ENCODE data around the gene RAE1. TPM values are rescaled to one million over a fixed set of nuclear protein-coding genes. Genes with fewer than 3 reads are reported as not detected.

Gene RAE1
- total and polyA plus RNA-seq, 2 of the 8 experiments (the other 6 are each of a cell fraction or from before 2014, with no cell fraction given), result 35.9 to 44.9 TPM

GRCh38 chr20:57390604-57391438 lies 39.8 kb downstream of the RAE1 start, which contains the start of gene RBM38:
TSS of gene RBM38 (plus strand) at chr20:57391396. CDS start at chr20:57391582, 186 bp downstream.
- Histone ChIP-seq H2BK20ac (ENCODE audit: low read length) (no peak within 1 kb of the TSS), H4K5ac (ENCODE audit: insufficient read length, low read depth, low read length) (peak within 1 kb of the TSS; percentile 71), H3K27ac (ENCODE audit: low read depth, low read length) (peak within 1 kb of the TSS; percentile 31; the same call in 1 of the 2 replicates), H3K27me3 (replicated peaks in 1 of 4; ENCODE audit: control insufficient read depth in 3 of 4, extremely low read depth in 1 of 4, insufficient read depth in 3 of 4, low read length in 3 of 4) (peaks cover 0 to 10% (median 4%) of the 10 kb centered on the region in 4 experiments; a peak in 4 of 7 replicates), H3K36me3 (ENCODE audit: control insufficient read depth in 2 of 4, insufficient read depth in 4 of 4, low read length in 3 of 4) (peaks cover 0 to 19% (median 9%) of the 10 kb centered on the region in 4 experiments; a peak in 4 of 8 replicates), H3K79me1 (ENCODE audit: low read depth, low read length) (peaks cover 19% of the 10 kb centered on the region), H3K18ac (ENCODE audit: extremely low read depth, low read length) (peak within 1 kb of the TSS; percentile 93), H2AK5ac (ENCODE audit: low read depth, low read length) (no peak within 1 kb of the TSS), H3K9me3 (ENCODE audit: insufficient read depth in 2 of 2, low read depth in 1 of 2, low read length in 1 of 2) (no peaks in the 10 kb centered on the region), H3K23ac (ENCODE audit: insufficient read length) (no peak within 1 kb of the TSS), H2AFZ (ENCODE audit: low read length) (peak within 1 kb of the TSS; percentile 56), H2BK12ac (ENCODE audit: low read depth, low read length) (peak within 1 kb of the TSS; percentile 62; the same call in 1 of the 2 replicates), H3K4ac (replicated peaks; ENCODE audit: insufficient read length, low read depth, low read length) (peak within 1 kb of the TSS; percentile 89), H3K4me1 (replicated peaks in 1 of 4; ENCODE audit: control insufficient read depth in 3 of 4, insufficient read depth in 4 of 4, low read length in 3 of 4) (peaks cover 5 to 25% (median 18%) of the 10 kb centered on the region in 4 experiments), H3K23me2 (ENCODE audit: low read depth, low read length) (peaks cover 5% of the 10 kb centered on the region; the same call in 1 of the 2 replicates), H2BK5ac (ENCODE audit: low read depth, low read length) (peak within 1 kb of the TSS; percentile 41; the same call in 1 of the 2 replicates), H4K91ac (replicated peaks; ENCODE audit: insufficient read length, low read length) (peak within 1 kb of the TSS; percentile 98), H4K8ac (ENCODE audit: extremely low read depth, insufficient read depth, low read length) (peak within 1 kb of the TSS; percentile 66), H3K4me2 (ENCODE audit: insufficient read depth in 1 of 2, low read depth in 2 of 2, low read length in 2 of 2) (peak within 1 kb of the TSS; percentile 58 to 76), H2BK120ac (replicated peaks; ENCODE audit: low read depth, low read length) (peak within 1 kb of the TSS; percentile 64), H3K79me2 (ENCODE audit: control insufficient read depth in 1 of 2, insufficient read depth in 2 of 2, low read length in 2 of 2) (peaks cover 0 to 38% of the 10 kb centered on the region in 2 experiments; a peak in 3 of 4 replicates), H4K20me1 (replicated peaks in 1 of 2; ENCODE audit: control insufficient read depth in 1 of 2, insufficient read depth in 2 of 2, low read length in 2 of 2) (peaks cover 16% of the 10 kb centered on the region in 2 experiments), H3K56ac (replicated peaks; ENCODE audit: insufficient read length, low read depth, low read length) (peak within 1 kb of the TSS; percentile 34), H3K14ac (ENCODE audit: insufficient read length) (no peak within 1 kb of the TSS), H3K4me3 (ENCODE audit: extremely low read depth in 1 of 4, insufficient read depth in 2 of 4, low read depth in 3 of 4, low read length in 4 of 4) (peak within 1 kb of the TSS; percentile 60 to 94 (median 72)), H2BK15ac (ENCODE audit: low read length) (peak within 1 kb of the TSS; percentile 95; the same call in 1 of the 2 replicates), H3K9ac (replicated peaks in 1 of 4; ENCODE audit: extremely low read depth in 1 of 4, low read depth in 3 of 4, low read length in 3 of 4) (peak within 1 kb of the TSS; percentile 39 to 79 (median 64))
- POLR2A ChIA-PET (ENCODE audit: partially characterized antibody), result interaction anchor here (0.7 to 3.0 kb wide), 13 partner anchors 14 to 320 kb away, joined by 3 to 13 read pairs (median 3); partner anchors contain the start of gene RAE1
- FAIRE-seq (no peak), DNase-seq (ENCODE audit: low read depth in 1 of 2, low spot score in 2 of 2) (peak in 1 of 2 experiments; percentile 86)
- 9% methylated on average over 31 of the region's 78 CpGs; no CpG with 5 or more reads in 1 of the 2 experiments for WGBS, 2 experiments (ENCODE audit: extremely low coverage in 1 of 2, insufficient coverage in 1 of 2, insufficient read length in 1 of 2, insufficient replicate concordance in 2 of 2, low coverage in 1 of 2, low lambda C conversion rate in 2 of 2, missing lambda C conversion rate in 1 of 2)
- CTCF ChIA-PET (ENCODE audit: partially characterized antibody), result interaction anchor here (0.8 to 2.4 kb wide), 9 partner anchors 9 to 107 kb away, joined by 3 to 12 read pairs (median 3); no protein-coding TSS in a partner anchor
- TF ChIP-seq CBX5 (IDR thresholded peaks at IDR 0.05; ENCODE audit: low read depth, low read length) (no peak), MAFK (IDR thresholded peaks at IDR 0.05; ENCODE audit: low read depth, low read length) (no peak), TEAD4 (IDR thresholded peaks at IDR 0.05; ENCODE audit: low read depth, low read length) (no peak), BRCA1 (IDR thresholded peaks at IDR 0.05; ENCODE audit: low read depth, low read length) (no peak), YY1 (IDR thresholded peaks at IDR 0.05; ENCODE audit: low read depth, low read length) (no peak), RBBP5 (IDR thresholded peaks at IDR 0.05; ENCODE audit: borderline replicate concordance, low read depth, low read length) (no peak), CBX8 (IDR thresholded peaks at IDR 0.05; ENCODE audit: borderline replicate concordance, low read depth, low read length) (no peak), RFX5 (IDR thresholded peaks at IDR 0.05; ENCODE audit: borderline replicate concordance, low read depth, low read length) (no peak), CHD1 (IDR thresholded peaks at IDR 0.05; ENCODE audit: low read depth, low read length) (no peak), ASH2L (IDR thresholded peaks at IDR 0.05; ENCODE audit: low read length) (peak; percentile 25), RAD21 (IDR thresholded peaks at IDR 0.05 in 1 of 2, conservative IDR thresholded peaks at IDR 0.05 in 1 of 2; ENCODE audit: low read depth in 2 of 2, low read length in 2 of 2) (no peak)

Measured in H1 (cell line).